ENCODE results near the gene SOX9.

GRCh38 chr17:72117535-72118334, 3.1 kb upstream of the SOX9 start:
- peak; percentile 43 for TF ChIP-seq EZH2 (IDR thresholded peaks at IDR 0.05; ENCODE audit: insufficient read depth, poor library complexity, severe bottlenecking)
- TF ChIP-seq EZH2phosphoT487 (IDR thresholded peaks at IDR 0.05; ENCODE audit: insufficient read depth, low read depth), result no peak
